ENCODE results near the gene CALCR.

The CALCR gene

DNA sequence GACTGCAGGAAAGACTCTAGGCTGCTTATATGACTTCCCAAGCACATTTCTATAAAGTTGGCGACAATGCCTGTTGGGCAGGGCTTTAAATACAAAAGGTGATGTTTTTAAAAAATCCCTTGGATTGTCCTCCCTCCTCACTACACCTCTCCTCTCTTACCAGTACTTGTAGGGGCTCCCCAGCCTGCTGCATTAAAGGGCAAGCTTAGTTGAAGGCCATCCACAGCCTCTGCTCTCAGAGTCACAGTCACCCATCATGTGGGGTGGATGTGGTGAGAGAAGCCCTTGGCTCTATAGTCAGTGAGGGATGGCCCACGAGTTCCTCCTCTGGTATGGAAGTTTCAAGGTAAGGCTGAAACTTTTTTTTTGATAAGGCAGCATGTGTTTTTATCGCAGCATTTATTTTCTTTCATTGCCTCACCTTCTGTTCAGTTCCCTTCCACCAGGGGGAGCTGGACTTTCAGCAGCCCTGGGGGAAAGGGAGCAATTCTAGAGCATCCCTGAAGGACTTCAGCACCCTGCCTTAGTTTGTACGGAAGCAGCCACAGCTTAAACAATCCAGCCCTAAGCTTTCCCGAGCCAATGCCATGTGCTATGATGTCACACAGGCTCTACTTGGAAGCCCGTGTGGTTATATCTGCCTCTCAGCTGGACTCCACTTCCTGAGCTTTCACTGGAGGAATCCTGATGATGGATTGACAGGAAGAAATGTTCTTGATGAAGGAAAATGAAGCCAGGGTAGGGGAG lies 131.9 kb downstream of the CALCR start:
- no peak for DNase-seq

DNA sequence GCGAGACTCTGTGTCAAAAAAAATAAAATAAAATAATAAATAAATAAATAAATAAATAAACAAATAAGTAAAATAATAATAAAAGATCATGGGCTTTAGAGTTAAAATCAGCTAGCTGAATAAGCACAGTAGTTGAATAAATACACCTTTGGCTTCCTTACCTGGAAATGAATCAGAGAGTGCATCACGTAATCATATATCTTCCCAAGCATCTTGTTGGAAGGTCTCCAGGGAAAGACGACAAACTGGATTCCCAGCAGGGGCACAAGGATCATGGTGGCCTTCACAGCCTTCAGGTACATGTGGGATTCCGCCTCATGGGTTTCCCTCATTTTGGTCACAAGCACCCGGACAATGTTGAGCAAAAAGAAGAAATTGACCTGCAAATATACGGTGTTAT lies 138.7 kb downstream of the CALCR start:
- no peak for DNase-seq

GRCh38 chr7:93432130-93432529 lies 142.4 kb downstream of the CALCR start:
- no peak for DNase-seq

DNA sequence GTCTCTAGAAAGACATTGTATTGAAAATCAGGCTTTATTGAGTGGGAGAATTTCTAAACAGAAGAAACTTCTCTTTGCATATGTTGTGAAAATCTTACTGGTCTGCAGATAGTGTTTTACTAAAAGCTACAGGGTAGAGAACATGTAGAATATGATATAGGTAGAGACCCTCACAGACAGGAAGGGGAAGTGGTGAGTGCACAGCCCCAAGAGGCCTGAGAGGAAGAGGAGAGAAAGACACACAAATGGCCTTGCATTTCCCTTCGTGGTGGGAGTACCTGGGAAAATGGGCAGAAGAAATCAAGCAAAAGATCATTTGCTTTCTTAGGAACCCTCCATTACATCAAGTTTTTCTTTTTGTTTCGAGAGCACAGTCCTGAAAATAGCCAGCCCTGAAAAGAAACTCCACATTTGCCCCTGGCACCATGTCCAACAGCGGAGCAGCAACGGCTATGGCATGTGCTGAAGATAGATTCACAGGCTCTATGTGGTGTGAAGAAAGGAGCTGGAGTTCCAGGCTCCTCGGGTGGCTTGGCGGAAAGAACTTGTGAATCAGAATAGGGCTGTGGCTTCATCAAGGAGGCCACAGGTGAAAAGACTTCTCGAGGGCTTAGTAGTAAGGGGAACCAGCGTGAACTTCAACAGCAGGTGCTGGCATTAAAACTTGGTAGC lies 143.5 kb downstream of the CALCR start:
- no peak for DNase-seq

DNA sequence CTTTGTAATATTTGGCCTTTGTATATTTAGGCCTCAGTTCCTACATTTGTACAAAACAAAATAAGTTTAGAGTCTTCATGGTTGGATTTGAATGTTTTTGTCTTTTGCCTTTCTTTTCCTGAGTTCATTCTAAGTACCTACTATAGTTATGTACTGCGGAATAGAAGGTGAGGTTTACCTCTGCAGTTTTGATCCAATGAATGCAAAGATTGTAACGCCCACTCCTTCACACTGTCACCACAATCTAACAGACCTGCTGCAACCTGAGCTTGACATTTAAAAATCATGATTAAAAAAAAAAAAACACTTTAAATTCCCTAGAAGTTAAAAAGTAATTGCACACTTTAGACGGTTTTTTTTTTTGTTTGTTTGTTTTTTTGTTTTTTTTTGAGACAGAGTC lies 145.0 kb downstream of the CALCR start:
- no peak for DNase-seq

GRCh38 chr7:93427107-93427506 lies 147.4 kb downstream of the CALCR start:
- DNase-seq, result no peak

GRCh38 chr7:93426155-93426696 lies 148.3 kb downstream of the CALCR start:
- DNase-seq, result no peak

DNA sequence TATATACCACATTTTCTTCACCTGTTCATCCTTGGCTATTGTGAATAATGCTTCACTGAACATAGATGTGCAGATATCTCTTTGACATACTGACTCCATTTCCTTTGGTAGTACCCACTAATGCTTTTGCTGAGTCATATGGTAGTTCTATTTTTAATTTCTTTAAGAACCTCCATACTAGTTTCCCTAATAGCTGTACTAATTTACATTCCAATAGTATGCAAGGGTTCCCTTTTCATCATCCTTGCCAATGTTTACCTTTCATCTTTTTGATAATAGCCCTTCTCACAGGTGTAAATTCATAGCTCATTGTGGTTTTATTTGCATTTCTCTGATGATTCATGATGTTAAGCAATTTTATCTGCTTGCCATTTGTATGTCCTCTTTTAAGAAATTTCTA lies 159.9 kb downstream of the CALCR start:
- DNase-seq, result no peak

- DNase-seq, result no peak
Observed at GRCh38 chr7:93409324-93409723, 165.2 kb downstream of the CALCR start.

- DNase-seq, result no peak
Observed at GRCh38 chr7:93407239-93407638, 167.3 kb downstream of the CALCR start.

GRCh38 chr7:93402944-93403343 lies 171.6 kb downstream of the CALCR start:
- DNase-seq, result no peak

- no peak for DNase-seq
Observed at GRCh38 chr7:93399642-93400041, 174.9 kb downstream of the CALCR start.

DNA sequence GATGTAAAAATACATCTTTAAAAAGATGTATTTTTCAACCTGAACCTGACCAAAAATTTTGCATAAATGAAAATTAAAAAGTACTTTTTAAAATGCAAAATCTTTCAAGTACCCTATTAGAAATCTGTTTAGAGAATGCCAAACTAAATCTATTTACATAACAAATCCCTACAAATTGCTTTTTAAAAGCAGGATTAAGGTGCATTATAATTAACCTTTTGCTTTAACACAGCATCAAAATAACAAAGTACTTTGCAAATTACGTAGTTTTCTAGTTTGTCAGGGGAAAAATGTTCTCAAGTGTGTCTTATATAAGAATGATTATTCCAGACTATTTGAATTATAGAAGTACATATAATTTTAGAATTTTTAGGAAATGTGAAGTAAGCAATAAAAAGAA lies 181.5 kb downstream of the CALCR start:
- no peak for DNase-seq

DNA sequence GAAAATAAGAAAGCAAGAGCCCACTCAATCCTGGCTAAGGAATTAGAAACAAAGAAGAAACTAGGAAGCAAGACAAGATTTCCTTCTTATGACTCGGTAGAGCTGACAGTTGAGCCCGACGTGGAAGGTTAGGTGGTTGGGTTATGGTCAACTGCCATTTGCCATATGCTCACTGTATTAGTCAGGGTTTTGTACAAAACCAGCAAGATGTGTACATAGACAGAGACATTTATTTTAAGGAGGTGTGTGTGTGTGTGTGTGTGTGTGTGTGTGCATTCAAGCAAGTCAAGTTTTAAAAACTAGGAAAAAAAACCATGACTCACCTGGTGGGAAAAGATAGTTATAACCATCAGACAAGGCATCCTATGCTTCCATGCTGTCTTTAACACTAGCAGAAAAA lies 183.9 kb downstream of the CALCR start:
- DNase-seq, result no peak

GRCh38 chr7:93382362-93382761 lies 192.2 kb downstream of the CALCR start:
- DNase-seq, result no peak

GRCh38 chr7:93378131-93378760 lies 196.3 kb downstream of the CALCR start:
- DNase-seq, result no peak

- no peak for DNase-seq
Observed at GRCh38 chr7:93375603-93376002, 198.9 kb downstream of the CALCR start.
